Measurements from ENCODE around the gene KANK3. TPM values are rescaled to one million over a fixed set of nuclear protein-coding genes. Genes with fewer than 3 reads are reported as not detected.
A peak's percentile ranks its signal among the peaks of the same experiment; 100 is the strongest.

Gene KANK3
- total and polyA plus RNA-seq, 9 of the 15 experiments (the other 6 are each of a cell fraction or from before 2014, with no cell fraction given), result 0.03 to 0.40 (median 0.08) TPM; not detected in 6

GRCh38 chr19:8371011-8371804 is 28.1 kb upstream of the KANK3 start (continued):
- TF ChIP-seq NKRF (IDR thresholded peaks at IDR 0.05; ENCODE audit: borderline replicate concordance) (0 out of 2 replicates have a peak, but pooled peaks have one; percentile 23), ZNF263 (CRISPR knock-in tag; IDR thresholded peaks at IDR 0.05; ENCODE audit: borderline replicate concordance) (peak; percentile 43; the same call in 1 of the 2 replicates), LEF1 (IDR thresholded peaks at IDR 0.05) (0 out of 2 replicates have a peak, but pooled peaks have one; percentile 35), ZNF41 (CRISPR knock-in tag; conservative IDR thresholded peaks at IDR 0.05) (no peak), SETDB1 (IDR thresholded peaks at IDR 0.05; ENCODE audit: low read length) (no peak), SPI1 (IDR thresholded peaks at IDR 0.05; ENCODE audit: borderline replicate concordance, low read depth, low read length) (0 out of 2 replicates have a peak, but pooled peaks have one; percentile 7), SMARCC2 (IDR thresholded peaks at IDR 0.05; ENCODE audit: low read depth) (no peak), HMBOX1 (IDR thresholded peaks at IDR 0.05) (no peak), VEZF1 (CRISPR knock-in tag; IDR thresholded peaks at IDR 0.05) (peak; percentile 82), CHCHD3 (CRISPR knock-in tag; IDR thresholded peaks at IDR 0.05) (no peak), CBFA2T2 (conservative IDR thresholded peaks at IDR 0.05) (peak; percentile 69), ZBTB9 (CRISPR knock-in tag; IDR thresholded peaks at IDR 0.05) (0 out of 2 replicates have a peak, but pooled peaks have one; percentile 19), TAF7 (tag; IDR thresholded peaks at IDR 0.05) (no peak), CREM (IDR thresholded peaks at IDR 0.05; ENCODE audit: low read depth) (peak; percentile 53; the same call in 1 of the 2 replicates), BMI1 (IDR thresholded peaks at IDR 0.05; ENCODE audit: low read length) (no peak), ZBTB49 (CRISPR knock-in tag; IDR thresholded peaks at IDR 0.05; ENCODE audit: borderline replicate concordance) (no peak), NCOA4 (IDR thresholded peaks at IDR 0.05; ENCODE audit: partially characterized antibody) (peak; percentile 21)

Data from K562 (cell line).